OCI-LY7 (cell line): ENCODE measurements around the gene SLC27A6.

ENCODE experiments used
- EZH2phosphoT487 ChIP-seq: fragments of 200-600 bp; sonication (generic); IDR thresholded peaks from 2 replicates; pipeline ENCODE4 v1.6.1; 2018; ENCODE audit warnings: low read depth, borderline replicate concordance, mild to moderate bottlenecking, mixed run types, antibody characterized with exemption, low read length, moderate library complexity, mixed read lengths
- TF ChIP-seq, protein P1 (sequence below): fragments of 200-600 bp; sonication (generic); conservative IDR thresholded peaks from 2 replicates; pipeline ENCODE4 v1.5.1; 2014; ENCODE audit warnings: mild to moderate bottlenecking, antibody characterized with exemption, low read length, moderate library complexity, mixed read lengths

- TF ChIP-seq, protein P1, sequence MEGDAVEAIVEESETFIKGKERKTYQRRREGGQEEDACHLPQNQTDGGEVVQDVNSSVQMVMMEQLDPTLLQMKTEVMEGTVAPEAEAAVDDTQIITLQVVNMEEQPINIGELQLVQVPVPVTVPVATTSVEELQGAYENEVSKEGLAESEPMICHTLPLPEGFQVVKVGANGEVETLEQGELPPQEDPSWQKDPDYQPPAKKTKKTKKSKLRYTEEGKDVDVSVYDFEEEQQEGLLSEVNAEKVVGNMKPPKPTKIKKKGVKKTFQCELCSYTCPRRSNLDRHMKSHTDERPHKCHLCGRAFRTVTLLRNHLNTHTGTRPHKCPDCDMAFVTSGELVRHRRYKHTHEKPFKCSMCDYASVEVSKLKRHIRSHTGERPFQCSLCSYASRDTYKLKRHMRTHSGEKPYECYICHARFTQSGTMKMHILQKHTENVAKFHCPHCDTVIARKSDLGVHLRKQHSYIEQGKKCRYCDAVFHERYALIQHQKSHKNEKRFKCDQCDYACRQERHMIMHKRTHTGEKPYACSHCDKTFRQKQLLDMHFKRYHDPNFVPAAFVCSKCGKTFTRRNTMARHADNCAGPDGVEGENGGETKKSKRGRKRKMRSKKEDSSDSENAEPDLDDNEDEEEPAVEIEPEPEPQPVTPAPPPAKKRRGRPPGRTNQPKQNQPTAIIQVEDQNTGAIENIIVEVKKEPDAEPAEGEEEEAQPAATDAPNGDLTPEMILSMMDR, result no peak
- no peak for TF ChIP-seq EZH2phosphoT487
These were observed 115.5 kb downstream of the SLC27A6 start for GRCh38 chr5:129080766-129081165.
